ACC112 (cell line): ENCODE data around the gene DUS4L.

ENCODE experiments used
- H2AFZ ChIP-seq: fragments of 200-600 bp; sonication (generic); one replicate; pipeline ENCODE4 v1.6.0; 2017; ENCODE audit warnings: antibody characterized with exemption, low read length; ENCODE audit not compliant: unreplicated experiment
- H3K27ac ChIP-seq: fragments of 200-600 bp; sonication (generic); 2 replicates; pipeline ENCODE4 v1.5.1; 2014; ENCODE audit warnings: low read depth, mild to moderate bottlenecking, antibody characterized with exemption, low read length, moderate library complexity
- H3K27me3 ChIP-seq: fragments of 200-600 bp; sonication (generic); 2 replicates; pipeline ENCODE4 v1.6.1; 2014; ENCODE audit warnings: mild to moderate bottlenecking, antibody characterized with exemption, low read length, moderate library complexity, mixed read lengths; ENCODE audit not compliant: insufficient read depth
- H3K36me3 ChIP-seq: fragments of 200-600 bp; sonication (generic); 2 replicates; pipeline ENCODE4 v1.6.1; 2016; ENCODE audit warnings: mild to moderate bottlenecking, antibody characterized with exemption, low read length, moderate library complexity, mixed read lengths; ENCODE audit not compliant: insufficient read depth
- H3K4me1 ChIP-seq: fragments of 200-600 bp; sonication (generic); one replicate; pipeline ENCODE4 v1.6.1; 2016; ENCODE audit warnings: low read length, mixed read lengths; ENCODE audit not compliant: insufficient read depth, unreplicated experiment, control insufficient read depth
- H3K4me3 ChIP-seq: fragments of 200-600 bp; sonication (generic); 2 replicates; pipeline ENCODE4 v1.5.1; 2014; ENCODE audit warnings: mild to moderate bottlenecking, low read depth, low read length
- H3K79me2 ChIP-seq: fragments of 200-600 bp; sonication (generic); one replicate; pipeline ENCODE4 v1.6.0; 2016; ENCODE audit warnings: low read length; ENCODE audit not compliant: control insufficient read depth, unreplicated experiment, insufficient read depth

DUS4L gene

DNA sequence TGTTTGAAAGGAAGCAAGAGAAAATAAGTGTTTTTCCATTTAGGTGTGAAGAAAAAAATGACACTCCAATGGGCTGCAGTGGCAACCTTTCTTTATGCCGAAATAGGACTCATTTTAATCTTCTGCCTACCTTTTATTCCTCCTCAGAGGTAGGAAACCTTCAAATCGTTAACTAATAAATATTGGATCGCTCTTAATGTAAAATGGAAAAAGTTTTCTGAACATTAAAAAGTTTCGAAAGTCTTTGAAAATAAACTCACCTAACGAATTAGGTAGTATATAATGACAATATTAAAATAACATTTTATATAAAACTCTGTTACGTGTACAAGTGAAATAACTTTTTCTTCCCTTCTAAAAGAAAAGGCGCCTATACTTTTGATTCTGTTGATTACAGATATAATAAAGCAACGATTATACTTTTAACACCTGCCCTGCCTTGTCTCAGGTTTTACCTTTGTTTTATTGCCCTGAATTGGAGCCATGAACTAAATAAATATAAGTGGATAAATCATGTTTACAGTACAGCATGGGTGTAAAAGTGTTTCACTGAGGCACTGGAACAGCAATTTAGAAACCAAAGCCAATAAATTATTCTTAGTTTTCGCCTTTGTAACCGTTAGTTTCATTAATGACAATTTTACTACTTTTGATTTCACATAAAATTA is 17.1 kb downstream of the DUS4L start:
- Histone ChIP-seq H3K79me2 (peaks cover 36% of the 10 kb centered on the region), H3K27me3 (no peaks in the 10 kb centered on the region), H3K4me1 (peaks cover 14% of the 10 kb centered on the region), H3K4me3 (peak overlapping the region; percentile 99), H2AFZ (peak overlapping the region; percentile 93), H3K36me3 (peaks cover 15% of the 10 kb centered on the region), H3K27ac (peak overlapping the region; percentile 63)

GRCh38 chr7:107581387-107582013 is 17.7 kb downstream of the DUS4L start:
- Histone ChIP-seq H2AFZ (no peak overlapping the region), H3K4me3 (peak overlapping the region; percentile 99), H3K36me3 (peaks cover 15% of the 10 kb centered on the region), H3K79me2 (peaks cover 36% of the 10 kb centered on the region), H3K27me3 (no peaks in the 10 kb centered on the region), H3K4me1 (peaks cover 14% of the 10 kb centered on the region), H3K27ac (no peak overlapping the region)

- H3K36me3 ChIP-seq = peaks cover 25% of the 10 kb centered on the region
- H3K4me3 ChIP-seq = peak overlapping the region; percentile 1; the same call in 1 of the 2 replicates
- no peaks in the 10 kb centered on the region for H3K27me3 ChIP-seq
- no peak overlapping the region for H2AFZ ChIP-seq
- peaks cover 14% of the 10 kb centered on the region for H3K4me1 ChIP-seq
- H3K27ac ChIP-seq = no peak overlapping the region
- H3K79me2 ChIP-seq = peaks cover 40% of the 10 kb centered on the region
These were observed 19.1 kb downstream of the DUS4L start for GRCh38 chr7:107582875-107583274.

- Histone ChIP-seq H3K36me3 (peaks cover 25% of the 10 kb centered on the region), H3K27ac (no peak overlapping the region), H3K79me2 (peaks cover 35% of the 10 kb centered on the region), H3K4me3 (no peak overlapping the region), H3K4me1 (peaks cover 14% of the 10 kb centered on the region), H3K27me3 (no peaks in the 10 kb centered on the region), H2AFZ (no peak overlapping the region)
These were observed 20.9 kb downstream of the DUS4L start for GRCh38 chr7:107584716-107585115.

DNA sequence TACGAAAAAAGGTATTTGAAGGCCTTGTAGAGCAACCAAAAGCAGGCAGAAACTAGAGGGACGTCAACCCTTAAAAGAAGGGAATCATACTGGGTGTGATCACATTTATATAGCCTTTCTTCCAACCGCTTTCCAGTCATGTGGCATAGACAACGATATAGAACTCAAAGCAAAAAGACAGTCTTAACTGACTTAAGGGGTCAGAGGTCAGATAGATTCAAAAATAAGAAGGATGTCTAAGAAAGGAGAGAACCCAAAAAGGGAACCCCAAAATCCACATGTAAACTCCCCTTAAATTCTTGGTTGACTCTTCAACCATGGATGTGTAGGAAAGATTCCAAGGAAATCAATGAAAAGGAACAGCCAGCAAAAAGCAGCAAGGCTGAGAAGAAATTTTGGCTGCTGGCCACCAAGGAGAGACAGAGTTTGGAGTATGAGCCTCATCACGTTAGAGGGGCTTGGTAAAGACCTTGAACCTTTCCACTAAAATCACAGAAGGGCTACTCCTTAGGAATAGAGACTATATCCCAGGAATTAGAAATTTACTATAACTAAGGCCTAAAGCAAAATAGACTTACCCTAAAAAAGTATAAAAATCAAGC is 24.9 kb downstream of the DUS4L start:
- Histone ChIP-seq H3K27ac (no peak overlapping the region), H3K79me2 (peaks cover 7% of the 10 kb centered on the region), H3K4me1 (peaks cover under 1% of the 10 kb centered on the region), H3K27me3 (no peaks in the 10 kb centered on the region), H2AFZ (no peak overlapping the region), H3K36me3 (peaks cover 29% of the 10 kb centered on the region), H3K4me3 (no peak overlapping the region)

DNA sequence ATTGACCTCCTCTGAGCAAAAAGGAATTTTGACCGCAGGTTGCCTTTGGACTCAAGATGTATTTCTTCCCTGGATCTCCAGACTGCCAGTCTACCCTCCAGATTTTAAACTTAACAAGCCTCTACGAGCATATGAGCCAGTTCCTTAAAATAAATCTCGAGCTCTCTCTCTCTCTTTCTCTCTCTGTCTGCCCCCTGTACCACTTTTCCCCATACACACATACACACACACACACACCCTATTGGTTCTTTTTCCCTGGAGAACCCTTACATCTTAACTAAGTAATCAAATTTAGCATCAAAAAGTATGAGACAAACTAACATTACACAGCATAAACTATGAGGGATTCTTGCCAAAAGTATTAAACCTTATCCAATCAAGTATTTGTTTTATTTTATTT is 27.6 kb downstream of the DUS4L start:
- Histone ChIP-seq H3K27me3 (no peaks in the 10 kb centered on the region), H3K4me1 (peaks cover 26% of the 10 kb centered on the region), H2AFZ (no peak overlapping the region), H3K79me2 (peaks cover 4% of the 10 kb centered on the region), H3K36me3 (peaks cover 14% of the 10 kb centered on the region; the same call in 1 of the 2 replicates), H3K4me3 (no peak overlapping the region), H3K27ac (no peak overlapping the region)

GRCh38 chr7:107592361-107593024 is 28.7 kb downstream of the DUS4L start:
- H3K36me3 ChIP-seq = peaks cover 7% of the 10 kb centered on the region; the same call in 1 of the 2 replicates
- H3K79me2 ChIP-seq = no peaks in the 10 kb centered on the region
- no peak overlapping the region for H3K27ac ChIP-seq
- H3K27me3 ChIP-seq = no peaks in the 10 kb centered on the region
- H3K4me3 ChIP-seq = no peak overlapping the region
- no peak overlapping the region for H2AFZ ChIP-seq
- peaks cover 32% of the 10 kb centered on the region for H3K4me1 ChIP-seq

DNA sequence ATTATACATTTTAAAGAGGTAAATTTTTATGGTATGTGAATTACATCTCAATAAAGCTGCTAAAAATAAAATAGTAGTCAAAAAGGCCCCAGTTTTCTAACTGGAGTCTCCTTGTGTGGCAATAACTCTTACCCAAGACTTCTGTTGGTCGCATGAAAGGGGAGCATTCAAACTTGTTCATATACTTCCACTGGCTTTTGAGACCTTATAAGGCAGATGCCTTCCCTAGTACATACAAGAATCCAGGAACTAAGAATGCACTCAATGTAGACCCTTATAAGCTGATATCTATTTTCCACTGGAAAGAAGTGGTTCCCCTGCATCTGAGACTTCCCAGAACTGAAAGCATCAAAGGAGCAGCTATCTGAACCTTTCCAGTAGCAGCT is 29.2 kb downstream of the DUS4L start:
- H3K27ac ChIP-seq = no peak overlapping the region
- H3K36me3 ChIP-seq = 0 out of 2 replicates have a peak, but pooled peaks cover 4% of the 10 kb centered on the region
- H3K27me3 ChIP-seq = no peaks in the 10 kb centered on the region
- H3K4me1 ChIP-seq = peaks cover 32% of the 10 kb centered on the region
- no peaks in the 10 kb centered on the region for H3K79me2 ChIP-seq
- H2AFZ ChIP-seq = no peak overlapping the region
- H3K4me3 ChIP-seq = no peak overlapping the region

DNA sequence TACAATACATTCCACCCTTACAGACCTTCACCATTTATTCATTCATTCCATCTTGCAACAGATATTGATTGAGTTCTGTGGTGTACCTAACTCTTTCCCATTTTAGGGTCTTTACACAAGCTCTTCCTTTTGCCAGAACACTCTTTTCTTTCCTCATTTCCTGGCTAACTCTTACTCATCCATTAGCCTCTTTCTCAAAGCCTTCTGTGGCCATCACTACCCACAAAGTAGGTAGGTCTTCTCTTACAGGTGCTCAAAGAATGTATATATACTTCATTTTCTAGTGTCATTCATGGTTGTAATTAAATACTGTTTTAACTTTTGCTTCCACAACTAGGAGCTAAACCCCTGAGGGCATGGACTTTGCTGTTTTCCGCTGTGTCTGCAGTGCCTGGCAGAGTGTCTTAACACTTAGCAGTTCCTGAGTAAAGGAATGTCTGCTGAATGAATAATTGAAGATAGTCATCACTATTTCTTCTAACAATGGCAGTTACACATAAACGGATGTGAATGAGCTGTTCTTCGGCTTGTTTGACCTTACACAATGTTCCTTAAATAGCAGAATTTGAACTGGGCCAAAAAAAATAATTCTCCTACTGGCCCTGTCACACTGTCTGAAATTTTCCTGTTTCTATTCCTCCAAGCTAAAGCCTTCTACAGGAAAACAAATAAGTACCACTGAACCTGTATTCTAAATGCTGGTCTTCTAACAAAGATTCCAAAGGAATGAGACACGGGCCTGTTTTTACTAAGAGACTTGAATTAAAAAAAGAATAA is 31.4 kb downstream of the DUS4L start:
- Histone ChIP-seq H3K27me3 (no peaks in the 10 kb centered on the region), H3K79me2 (no peaks in the 10 kb centered on the region), H2AFZ (no peak overlapping the region), H3K4me1 (peaks cover 32% of the 10 kb centered on the region), H3K4me3 (peak overlapping the region; percentile 2; the same call in 1 of the 2 replicates), H3K36me3 (peaks cover 9% of the 10 kb centered on the region; the same call in 1 of the 2 replicates), H3K27ac (peak overlapping the region; percentile 81)
